GM12878 (cell line): ENCODE results near the gene SOX10. TPM values are rescaled to one million over a fixed set of nuclear protein-coding genes. Genes with fewer than 3 reads are reported as not detected.

Experiments
- ATAC-seq: fragments of 200-7000 bp; cut with Tn5 transposase; 3 replicates; pipeline ENCODE4 v1.9.1; 2020; ENCODE audit warnings: mild to moderate bottlenecking, moderate library complexity
- BruUV-seq: library from RNA; stranded (reverse); fragments of 400-500 nt; replicated peaks from 2 replicates; lab custom pipeline; 2021; lab: Mats Ljungman, UMichigan
- CTCF ChIA-PET: fragments of 300-600 bp; sonication (Branson Sonifier 250); formaldehyde crosslinking; extraction: SDS; loops from one replicate; lab custom pipeline; 2021; ENCODE audit warnings: inconsistent platforms; lab: Yijun Ruan, JAX
- POLR2A ChIA-PET: fragments of 350-600 bp; formaldehyde crosslinking; extraction: SDS; loops from one replicate; lab custom pipeline; 2021; ENCODE audit warnings: inconsistent platforms; lab: Charles Lee
- RAD21 ChIA-PET: fragments of 300-600 bp; sonication (Branson Sonifier 250); formaldehyde crosslinking; loops from one replicate; lab custom pipeline; 2023; ENCODE audit warnings: antibody characterized with exemption; ENCODE audit not compliant: unreplicated experiment; lab: Charles Lee
- SMC1A ChIA-PET: fragments of 300-600 bp; sonication (Branson Sonifier 250); formaldehyde crosslinking; loops from one replicate; lab custom pipeline; 2023; ENCODE audit not compliant: unreplicated experiment, uncharacterized antibody; lab: Charles Lee
- DNase-seq: peaks from one replicate; pipeline ENCODE4 v3.0.0-alpha.2; 2011; ENCODE audit warnings: low read depth, low spot score
- FAIRE-seq: peaks from 3 replicates; lab custom pipeline; 2011; peaks lifted over from hg19 to GRCh38; lab: Jason Lieb, UNC
- H2AFZ ChIP-seq: 2 replicates; pipeline ENCODE4 v1.6.0; 2011; ENCODE audit warnings: low read depth, low read length, control low read depth; ENCODE audit not compliant: control insufficient read depth
- H3K27ac ChIP-seq: 2 replicates; pipeline ENCODE4 v1.5.1; 2011; ENCODE audit warnings: control low read depth; ENCODE audit not compliant: control insufficient read depth, insufficient read depth
- H3K27me3 ChIP-seq, 2 experiments: replicated peaks in 1 of 2; 2 replicates each; pipeline versions ENCODE4 v1.6.0 to v1.6.1; 2011; ENCODE audit warnings: low read length in 1 of 2; ENCODE audit not compliant: control insufficient read depth in 2 of 2, insufficient read depth in 2 of 2
- H3K36me3 ChIP-seq, 2 experiments: 2 replicates each; pipeline ENCODE4 v1.5.1; 2011; ENCODE audit warnings: low read length in 1 of 2; ENCODE audit not compliant: control insufficient read depth in 2 of 2, insufficient read depth in 2 of 2
- H3K4me1 ChIP-seq: 2 replicates; pipeline ENCODE4 v1.6.1; 2011; ENCODE audit warnings: mild to moderate bottlenecking, low read length, moderate library complexity, mixed read lengths; ENCODE audit not compliant: control insufficient read depth, insufficient read depth
- H3K4me2 ChIP-seq: 2 replicates; pipeline ENCODE4 v1.6.0; 2011; ENCODE audit warnings: control low read depth; ENCODE audit not compliant: control insufficient read depth, insufficient read depth
- H3K4me3 ChIP-seq: fragments of 200-600 bp; sonication (generic); 2 replicates; pipeline ENCODE4 v1.5.1; 2016
- H3K79me2 ChIP-seq: 2 replicates; pipeline ENCODE4 v1.6.0; 2011; ENCODE audit warnings: low read length; ENCODE audit not compliant: control insufficient read depth, insufficient read depth
- H3K9ac ChIP-seq: 2 replicates; pipeline ENCODE4 v1.8.0; 2011; ENCODE audit warnings: low read length, control low read depth, mixed read lengths; ENCODE audit not compliant: control insufficient read depth, insufficient read depth
- H3K9me3 ChIP-seq: replicated peaks from 3 replicates; pipeline ENCODE4 v1.5.1; 2011; ENCODE audit warnings: mild to moderate bottlenecking, low read length; ENCODE audit not compliant: control insufficient read depth, insufficient read depth
- H4K20me1 ChIP-seq: 2 replicates; pipeline ENCODE4 v1.6.0; 2011; ENCODE audit not compliant: control insufficient read depth, insufficient read depth
- CREB1 ChIP-seq: IDR thresholded peaks from 2 replicates; pipeline ENCODE4 v1.6.1; 2012; ENCODE audit warnings: low read depth, mild to moderate bottlenecking, inconsistent platforms
- CREM ChIP-seq: IDR thresholded peaks from 2 replicates; pipeline ENCODE4 v1.6.1; 2014; ENCODE audit warnings: antibody characterized with exemption, low read depth
- HCFC1 ChIP-seq: fragments of 150-350 bp; IDR thresholded peaks from 2 replicates; pipeline ENCODE4 v1.6.1; 2014; ENCODE audit warnings: low read length
- JUND ChIP-seq: IDR thresholded peaks from 2 replicates; pipeline ENCODE4 v1.6.1; 2012; ENCODE audit warnings: low read depth, mild to moderate bottlenecking, low read length, improper control_type of control experiment, moderate library complexity
- MAX ChIP-seq: IDR thresholded peaks from 2 replicates; pipeline ENCODE4 v1.6.1; 2012; ENCODE audit warnings: low read depth, low read length, improper control_type of control experiment
- NRF1 ChIP-seq: conservative IDR thresholded peaks from 2 replicates; pipeline ENCODE4 v1.6.1; 2011; ENCODE audit warnings: mild to moderate bottlenecking, low read depth, low read length, improper control_type of control experiment
- POU2F2 ChIP-seq: IDR thresholded peaks from 3 replicates; pipeline ENCODE4 v1.6.1; 2011; ENCODE audit warnings: low read depth, mild to moderate bottlenecking, low read length, borderline replicate concordance
- RELA ChIP-seq: fragments of 450-650 bp; IDR thresholded peaks from 2 replicates; pipeline ENCODE4 v1.8.0; 2014; ENCODE audit warnings: borderline replicate concordance; ENCODE audit not compliant: partially characterized antibody
- SMARCA5 ChIP-seq: fragments of 450-650 bp; IDR thresholded peaks from 2 replicates; pipeline ENCODE4 v1.6.1; 2017; ENCODE audit warnings: mild to moderate bottlenecking
- SMC3 ChIP-seq: IDR thresholded peaks from 2 replicates; pipeline ENCODE4 v1.6.1; 2011; ENCODE audit warnings: low read length, improper control_type of control experiment, borderline replicate concordance
- STAT3 ChIP-seq: IDR thresholded peaks from 2 replicates; pipeline ENCODE4 v1.6.1; 2011; ENCODE audit warnings: low read depth, low read length, improper control_type of control experiment
- ZNF592 ChIP-seq: fragments of 450-650 bp; IDR thresholded peaks from 2 replicates; pipeline ENCODE4 v1.6.1; 2017; ENCODE audit warnings: mild to moderate bottlenecking, moderate library complexity
- WGBS: methylation state at CpG from one replicate; pipeline ENCODE4 v1.1.6; 2016; ENCODE audit warnings: low lambda C conversion rate; ENCODE audit not compliant: insufficient replicate concordance, insufficient coverage; ENCODE audit errors: missing lambda C conversion rate; 5-methylcytosine and 5-hydroxymethylcytosine counted together
- in situ Hi-C: fragments of 300-500 bp; cut with MboI; formaldehyde crosslinking; loops from 9 replicates; pipeline ENCODE4 v1.14.3; 2018; ENCODE audit warnings: mixed read lengths
- intact Hi-C: fragments of 100-400 bp; cut with micrococcal nuclease; formaldehyde crosslinking; loops from one replicate; pipeline ENCODE4 v1.14.2; 2022; ENCODE audit not compliant: unreplicated experiment
- polyA plus RNA-seq, 11 experiments: library from polyadenylated mRNA; depleted of rRNA in 4 of 11; unstranded in 6 of 11; stranded (reverse) in 5 of 11; fragments of >200 nt; fragmentation: Nextera tagmentation in 4 of 11; fragmentation: Illumina TruSeq in 1 of 11; extraction: Ambion mirVana in 4 of 11; extraction: Trizol in 1 of 11; gene quantifications; 1 replicate in 1 of 11; 2 replicates in 10 of 11; pipeline versions ENCODE4 v1.2.1 to v1.2.3, GENCODE V29; 2011 to 2016; ENCODE audit warnings: inconsistent platforms in 2 of 11, missing spikeins in 2 of 11, low read depth in 1 of 11
- total RNA-seq, 4 experiments: library from RNA; depleted of rRNA in 3 of 4; stranded (reverse); fragments of >200 nt in 3 of 4; fragmentation: Illumina TruSeq in 1 of 4; extraction: Trizol in 1 of 4; gene quantifications; 2 replicates each; pipeline versions ENCODE4 v1.2.1 to v1.2.3, GENCODE V29; 2013 to 2021

Gene SOX10
- total and polyA plus RNA-seq, 10 of the 15 experiments (the other 5 are each of a cell fraction or from before 2014, with no cell fraction given) = 0.05 TPM; not detected in 9

- H3K27me3 ChIP-seq = no peaks in the 10 kb centered on the region
- ChIA-PET RAD21 (no interaction called here), POLR2A (no interaction called here), SMC1A (no interaction called here), CTCF (no interaction called here)
- H3K4me1 ChIP-seq = no peaks in the 10 kb centered on the region
- H4K20me1 ChIP-seq = no peaks in the 10 kb centered on the region
- no peak overlapping the region for H3K4me2 ChIP-seq
- H3K4me3 ChIP-seq = no peak overlapping the region
- ATAC-seq = no peak
- no TSS peak for BruUV-seq
- no peak for DNase-seq
- in situ Hi-C loops (no loop called here), intact Hi-C loops (no loop called here)
- WGBS = 57% methylated on average over 8 of the region's 8 CpGs
- no peaks in the 10 kb centered on the region for H3K9me3 ChIP-seq
- TF ChIP-seq JUND (no peak), SMC3 (no peak), CREB1 (no peak), NRF1 (no peak), SMARCA5 (no peak), POU2F2 (no peak), MAX (no peak), CREM (no peak), ZNF592 (no peak), STAT3 (no peak), HCFC1 (no peak), RELA (no peak)
- H3K27ac ChIP-seq = no peak overlapping the region
- no peaks in the 10 kb centered on the region for H3K79me2 ChIP-seq
- no peak for FAIRE-seq
- H2AFZ ChIP-seq = no peak overlapping the region
- no peaks in the 10 kb centered on the region; a peak in 1 of 4 replicates for H3K36me3 ChIP-seq
- no peak overlapping the region for H3K9ac ChIP-seq
Measured at GRCh38 chr22:37982151-37982785, 2.1 kb downstream of the SOX10 start.
